Activated CD8-positive, alpha-beta memory T cell treated with anti-CD3 and anti-CD28 coated beads for 36 hours (primary cell): Measurements from ENCODE around the gene CX3CR1. TPM values are rescaled to one million over a fixed set of nuclear protein-coding genes. Genes with fewer than 3 reads are reported as not detected.

Experiments used
- total RNA-seq, 2 experiments: library from RNA; stranded (reverse); gene quantifications; one replicate each; pipeline ENCODE4 v1.2.3, GENCODE V29; 2021

Gene CX3CR1
- total RNA-seq, 2 experiments from 2014 or later, result 0.21 to 0.51 TPM

Other genes with a start within 250 kb of the CX3CR1 start
- under 1 TPM; 0.04 to 0.08 TPM for gene SCN11A, start 228.1 kb downstream of the CX3CR1 start, total RNA-seq
- 10 to 100 TPM; 38.0 to 43.2 TPM for gene WDR48, start 228.0 kb downstream of the CX3CR1 start, total RNA-seq
- 10 to 100 TPM; 22.3 to 24.2 TPM for gene GORASP1, start 172.4 kb downstream of the CX3CR1 start, total RNA-seq
- 1 to 10 TPM; 1.1 to 1.2 TPM for gene TTC21A, start 172.4 kb downstream of the CX3CR1 start, total RNA-seq
- 10 to 100 TPM; 40.5 to 40.7 TPM for gene CSRNP1, start 126.4 kb downstream of the CX3CR1 start, total RNA-seq
- gene XIRP1, start 87.4 kb downstream of the CX3CR1 start, total RNA-seq, result 1 to 10 TPM; 4.2 to 4.3 TPM
- gene CCR8, start 49.7 kb upstream of the CX3CR1 start, total RNA-seq, result 1 to 10 TPM; 2.5 TPM
- 10 to 100 TPM; 53.9 to 56.7 TPM for gene SLC25A38, start 103.3 kb upstream of the CX3CR1 start, total RNA-seq
- gene RPSA, start 126.7 kb upstream of the CX3CR1 start, total RNA-seq, result 1,000 to 10,000 TPM; 2,408 to 2,422 TPM
- not detected for gene MOBP, start 187.6 kb upstream of the CX3CR1 start, total RNA-seq